ENCODE results near the gene DTNB.

GRCh38 chr2:25460261-25460905, 213.0 kb downstream of the DTNB start:
- TF ChIP-seq, protein P1, sequence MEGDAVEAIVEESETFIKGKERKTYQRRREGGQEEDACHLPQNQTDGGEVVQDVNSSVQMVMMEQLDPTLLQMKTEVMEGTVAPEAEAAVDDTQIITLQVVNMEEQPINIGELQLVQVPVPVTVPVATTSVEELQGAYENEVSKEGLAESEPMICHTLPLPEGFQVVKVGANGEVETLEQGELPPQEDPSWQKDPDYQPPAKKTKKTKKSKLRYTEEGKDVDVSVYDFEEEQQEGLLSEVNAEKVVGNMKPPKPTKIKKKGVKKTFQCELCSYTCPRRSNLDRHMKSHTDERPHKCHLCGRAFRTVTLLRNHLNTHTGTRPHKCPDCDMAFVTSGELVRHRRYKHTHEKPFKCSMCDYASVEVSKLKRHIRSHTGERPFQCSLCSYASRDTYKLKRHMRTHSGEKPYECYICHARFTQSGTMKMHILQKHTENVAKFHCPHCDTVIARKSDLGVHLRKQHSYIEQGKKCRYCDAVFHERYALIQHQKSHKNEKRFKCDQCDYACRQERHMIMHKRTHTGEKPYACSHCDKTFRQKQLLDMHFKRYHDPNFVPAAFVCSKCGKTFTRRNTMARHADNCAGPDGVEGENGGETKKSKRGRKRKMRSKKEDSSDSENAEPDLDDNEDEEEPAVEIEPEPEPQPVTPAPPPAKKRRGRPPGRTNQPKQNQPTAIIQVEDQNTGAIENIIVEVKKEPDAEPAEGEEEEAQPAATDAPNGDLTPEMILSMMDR (conservative IDR thresholded peaks at IDR 0.05): no peak
- no peak for TF ChIP-seq EZH2 (IDR thresholded peaks at IDR 0.05; ENCODE audit: low read depth)

All from PC-9 (cell line).